HG03045 (cell line): Measurements from ENCODE around the gene ZNF93.
"Not testable (repeated sequence)": the region's sequence is repeated elsewhere in the genome, so short reads cannot be mapped to it uniquely, and the experiment has no call there.

Experiments
- ATAC-seq: cut with Tn5 transposase; IDR thresholded peaks from one replicate; pipeline ENCODE4 v1.9.1; 2021; ENCODE audit warnings: mild to moderate bottlenecking, moderate library complexity; ENCODE audit not compliant: unreplicated experiment

Gene ZNF93

GRCh38 chr19:19937403-19937802, 36.7 kb downstream of the ZNF93 start:
- ATAC-seq = no peak

GRCh38 chr19:19938449-19938848, 37.7 kb downstream of the ZNF93 start:
- no peak for ATAC-seq

- no peak for ATAC-seq
Measured at GRCh38 chr19:19943848-19944582, 43.3 kb downstream of the ZNF93 start.

- ATAC-seq = no peak
Measured at GRCh38 chr19:19944583-19944880, 43.8 kb downstream of the ZNF93 start.

- no peak for ATAC-seq
Measured at GRCh38 chr19:19946226-19946625, 45.5 kb downstream of the ZNF93 start.

- no peak for ATAC-seq
Measured at GRCh38 chr19:19948800-19949199, 48.1 kb downstream of the ZNF93 start.

DNA sequence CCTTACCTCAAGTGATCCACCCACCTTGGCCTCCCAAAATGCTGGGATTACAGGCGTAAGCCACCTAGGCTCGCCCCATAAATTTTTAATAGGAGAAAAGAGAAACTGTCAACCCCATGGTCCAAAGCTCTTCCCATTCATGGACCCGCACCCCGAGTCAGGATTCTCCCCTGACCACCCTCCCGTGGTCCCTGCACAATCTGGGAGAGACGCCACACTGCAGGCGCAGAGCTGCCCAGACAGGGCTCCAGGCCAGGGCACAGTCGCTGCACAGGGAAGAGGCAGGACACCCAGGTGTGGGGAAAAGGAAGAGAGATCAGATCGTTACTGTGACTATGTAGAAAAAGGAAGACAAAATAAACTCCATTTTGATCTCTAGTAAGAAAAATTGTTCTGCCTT, 54.5 kb downstream of the ZNF93 start:
- ATAC-seq = no peak

DNA sequence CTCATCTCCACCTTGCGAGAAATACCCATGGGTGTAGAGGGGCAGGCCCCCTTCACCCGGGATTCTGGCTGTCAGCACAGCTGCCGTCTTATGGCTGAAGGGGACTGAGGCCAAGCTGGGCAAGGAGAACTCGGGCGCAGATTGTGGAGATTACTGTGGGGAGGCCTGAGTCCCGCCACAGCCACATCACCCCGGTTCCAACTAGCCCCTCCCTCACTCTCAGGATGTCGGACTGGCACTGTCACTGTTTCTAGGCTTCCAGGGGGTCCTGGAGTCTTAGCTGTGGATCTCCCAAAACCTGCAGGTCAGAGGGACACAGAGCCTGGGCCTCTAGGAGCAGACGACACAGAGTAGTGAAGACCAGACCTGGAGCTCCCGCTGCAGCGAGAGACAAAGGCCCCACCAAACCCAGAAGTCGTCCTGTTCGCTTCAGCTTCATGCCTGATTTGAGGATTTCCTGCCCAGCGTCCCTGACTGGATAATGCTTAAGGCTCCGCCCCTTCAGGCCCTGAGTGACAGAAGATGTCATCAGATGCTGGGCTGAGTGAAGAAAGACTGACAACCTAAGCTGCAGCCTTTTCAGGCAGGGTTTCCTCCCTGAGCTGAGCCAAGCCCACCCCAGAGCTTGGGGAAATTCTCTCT, 55.8 kb downstream of the ZNF93 start:
- no peak for ATAC-seq

GRCh38 chr19:19957766-19958165, 57.0 kb downstream of the ZNF93 start:
- ATAC-seq = not testable (repeated sequence)

- ATAC-seq = not testable (repeated sequence)
Measured at GRCh38 chr19:19959151-19959799, 58.5 kb downstream of the ZNF93 start.

GRCh38 chr19:19964416-19964815, 63.7 kb downstream of the ZNF93 start:
- no peak for ATAC-seq

DNA sequence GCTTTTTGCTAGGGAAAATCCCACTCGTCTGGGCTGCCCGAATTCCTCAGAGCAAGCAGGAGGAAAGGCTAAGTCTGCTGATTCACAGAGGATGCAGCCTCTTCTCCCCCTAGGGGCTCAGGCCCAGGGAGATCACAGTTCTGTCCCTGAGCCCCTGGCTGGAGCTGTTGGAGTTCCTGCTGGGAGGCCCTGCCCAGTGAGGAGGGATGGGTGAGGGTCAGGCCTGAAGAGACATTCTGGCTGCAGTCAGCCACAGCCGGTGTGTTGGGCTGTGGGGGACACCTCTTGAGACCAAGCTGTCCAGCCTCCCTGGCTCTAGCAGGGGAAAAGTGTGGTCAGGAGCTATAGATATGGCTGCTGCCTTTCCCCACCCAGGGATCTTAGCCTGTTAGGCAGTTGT, 65.4 kb downstream of the ZNF93 start:
- ATAC-seq = not testable (repeated sequence)

GRCh38 chr19:19966862-19967261, 66.1 kb downstream of the ZNF93 start:
- ATAC-seq = no peak
